HG02885 (cell line): Measurements from ENCODE around the gene AK3.

Experiments
- ATAC-seq: cut with Tn5 transposase; IDR thresholded peaks from one replicate; pipeline ENCODE4 v1.9.1; 2021; ENCODE audit warnings: mild to moderate bottlenecking; ENCODE audit not compliant: unreplicated experiment, poor library complexity

Gene AK3

DNA sequence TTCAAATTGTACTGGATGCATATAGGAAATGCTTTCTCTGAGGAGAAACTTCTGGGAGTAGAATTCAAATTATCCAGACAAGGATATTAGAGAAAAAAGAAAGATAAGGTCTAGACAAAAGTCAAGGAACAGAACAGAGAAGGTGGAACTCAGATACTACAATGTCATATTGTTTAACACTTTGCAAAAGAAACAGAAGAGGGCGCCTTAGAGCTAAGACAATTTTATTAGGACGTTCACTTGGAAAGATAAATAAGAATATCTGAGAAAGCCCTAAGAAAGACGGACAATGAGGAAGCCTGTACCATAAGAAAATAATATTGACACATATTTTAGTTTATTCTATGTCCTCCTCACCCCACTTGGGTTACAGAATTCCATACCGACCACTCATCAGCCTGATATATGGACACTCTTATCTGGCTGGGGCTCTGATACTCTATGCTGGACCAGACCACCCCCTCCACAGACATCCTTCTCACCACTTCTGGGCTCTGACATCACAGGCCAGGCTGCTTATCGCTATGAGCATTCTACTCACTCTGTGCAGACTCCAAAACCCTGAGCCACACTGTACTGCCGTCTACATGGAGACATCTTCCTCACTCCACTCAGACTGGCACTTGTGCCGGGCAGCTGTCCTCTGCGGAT is 9.1 kb upstream of the AK3 start:
- ATAC-seq = no peak

DNA sequence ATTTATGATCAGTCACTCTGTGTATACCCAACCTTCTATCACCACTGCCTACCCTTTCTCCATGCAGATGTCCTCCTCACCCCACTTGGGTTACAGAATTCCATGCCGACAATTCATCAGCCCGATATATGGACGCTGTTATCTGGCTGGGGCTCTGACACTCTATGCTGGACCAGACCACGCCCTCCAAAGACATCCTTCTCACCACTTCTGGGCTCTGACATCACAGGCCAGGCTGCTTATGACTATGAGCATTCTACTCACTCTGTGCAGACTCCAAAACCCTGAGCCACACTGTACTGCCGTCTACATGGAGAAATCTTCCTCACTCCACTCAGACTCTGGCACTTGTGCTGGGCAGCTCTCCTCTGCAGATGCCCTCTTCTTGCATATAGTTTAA is 7.6 kb upstream of the AK3 start:
- ATAC-seq = no peak

DNA sequence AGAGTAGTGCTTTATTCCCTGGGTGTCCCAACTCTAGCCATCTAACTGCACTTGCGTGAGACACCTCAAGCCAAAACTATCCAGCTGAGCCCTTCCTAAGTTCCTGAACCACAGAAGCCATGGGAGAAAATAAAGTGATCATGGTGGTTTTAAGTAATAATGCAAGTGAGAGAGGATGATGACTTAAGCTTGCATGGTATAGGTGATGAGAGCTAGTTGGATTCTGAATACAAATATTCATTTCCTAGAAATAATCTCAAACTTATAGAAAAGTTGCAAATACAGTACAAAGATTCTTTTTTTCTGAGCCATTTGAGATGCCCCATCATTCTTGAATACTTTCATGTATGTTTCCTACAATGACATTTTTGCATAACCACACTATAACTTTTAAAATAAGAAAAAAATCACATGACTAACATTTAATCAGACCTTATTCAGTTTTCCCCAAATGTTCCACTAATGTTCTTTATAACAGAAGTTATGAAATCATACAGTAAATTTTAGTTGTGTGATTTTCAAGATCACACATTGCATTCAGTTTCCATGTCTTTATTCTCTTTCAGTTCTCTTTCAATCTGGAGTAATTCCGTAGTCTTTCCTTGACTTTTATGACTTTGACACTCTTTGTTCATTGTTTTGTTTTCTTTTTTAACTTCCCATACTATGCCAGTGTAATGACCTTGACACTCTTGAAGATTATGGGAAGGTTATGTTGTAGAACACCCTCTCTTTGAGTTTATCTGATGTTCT is 5.5 kb upstream of the AK3 start:
- no peak for ATAC-seq

DNA sequence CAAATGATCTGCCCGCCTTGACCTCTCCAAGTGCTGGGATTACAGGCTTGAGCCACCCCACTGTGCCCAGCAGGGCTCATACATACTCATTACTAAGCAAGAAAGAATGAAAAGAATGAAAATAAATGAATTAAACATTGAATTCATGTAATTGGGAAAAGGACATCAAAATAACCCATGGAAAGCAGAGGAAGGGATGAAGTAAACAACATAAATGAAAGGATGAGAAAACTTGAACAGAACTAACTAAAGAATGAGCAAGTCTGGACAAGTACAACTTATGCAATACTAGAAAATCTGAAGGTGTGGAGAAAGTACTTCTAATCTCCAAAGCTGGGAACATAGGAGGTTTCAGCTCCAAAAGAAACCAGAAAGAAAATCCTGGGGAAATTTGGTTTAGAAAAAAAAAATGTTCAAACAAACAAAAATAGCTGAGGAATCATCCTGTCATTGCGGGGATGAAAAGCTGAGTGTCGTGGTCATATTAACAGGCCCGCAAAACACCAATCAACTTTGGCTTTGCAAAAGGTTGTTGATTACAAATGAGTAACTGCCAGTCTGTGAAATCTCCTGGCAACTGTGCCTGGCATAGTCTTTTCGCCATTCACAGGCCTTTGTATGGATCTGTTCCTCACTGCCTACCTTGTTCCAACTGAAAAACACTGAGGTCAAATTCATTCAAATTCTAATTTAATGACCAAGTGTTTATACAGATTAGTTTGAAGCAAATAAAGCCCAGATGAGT is 2.3 kb upstream of the AK3 start:
- ATAC-seq = no peak

DNA sequence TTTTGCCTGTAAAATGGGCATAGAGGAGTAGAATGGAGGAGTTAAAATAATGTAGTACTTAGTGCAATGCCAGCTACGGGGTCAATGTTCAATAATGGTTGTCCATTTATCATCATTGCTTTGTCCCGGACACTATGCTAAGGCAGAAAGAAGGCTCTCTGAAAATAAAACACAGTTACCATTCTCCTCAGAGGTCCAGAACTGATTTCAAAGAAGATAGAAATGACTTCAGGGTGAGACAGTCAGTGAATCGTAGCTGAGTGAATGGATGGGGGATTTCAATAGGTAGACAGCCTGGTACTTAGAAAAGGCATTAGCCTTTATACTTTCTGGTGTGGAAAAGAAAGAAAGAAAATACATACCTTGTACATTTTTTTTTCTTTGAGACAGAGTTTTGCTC is 1.2 kb upstream of the AK3 start:
- ATAC-seq = no peak

DNA sequence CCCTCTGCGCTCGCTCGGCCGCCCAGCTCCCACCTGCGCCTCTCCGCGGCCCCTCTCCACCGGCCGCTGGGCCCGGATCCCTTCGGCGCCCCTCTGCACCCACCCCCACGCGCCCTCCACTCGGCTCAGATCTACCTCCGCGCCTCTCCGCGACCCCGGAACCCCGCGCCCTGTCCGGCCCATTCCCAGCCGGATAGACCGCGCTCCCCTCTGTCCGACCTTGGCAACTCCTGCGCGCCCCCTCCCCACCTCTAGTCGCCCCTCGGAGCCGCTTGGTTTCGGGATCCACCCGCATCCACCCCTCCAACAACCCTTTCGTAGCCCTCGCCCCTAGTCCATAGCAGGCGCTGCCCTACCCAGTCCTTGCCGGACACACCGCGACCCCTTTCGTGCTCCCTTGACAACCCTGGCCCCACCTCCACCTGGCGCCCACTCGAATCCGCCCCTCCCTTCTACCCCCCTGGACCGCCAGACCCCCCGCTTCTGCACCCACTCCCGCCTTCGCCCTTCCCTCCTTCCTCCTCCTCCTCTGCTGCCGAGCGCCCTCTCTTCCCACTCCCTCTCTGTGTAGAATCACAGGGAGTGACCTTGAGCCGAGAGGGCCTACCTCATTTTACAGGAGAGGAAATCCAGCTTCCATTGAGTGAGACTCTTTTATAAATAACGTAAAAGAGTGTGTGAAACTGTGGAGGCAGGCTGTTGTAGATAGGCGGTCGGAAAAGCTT is 525 bp upstream of the AK3 start:
- no peak for ATAC-seq

DNA sequence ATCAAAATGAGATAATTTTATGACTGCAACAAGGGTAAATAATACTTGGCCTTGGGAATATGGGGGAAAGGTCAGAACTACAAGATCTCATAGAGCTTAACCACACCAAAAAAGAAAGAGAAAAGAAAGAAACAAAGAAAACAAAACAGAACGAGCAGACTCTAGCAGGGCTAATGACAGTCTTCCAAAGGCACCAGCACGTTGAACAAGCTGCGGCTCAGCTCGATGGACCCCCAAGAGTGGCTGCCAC is 689 bp downstream of the AK3 start:
- no peak for ATAC-seq

DNA sequence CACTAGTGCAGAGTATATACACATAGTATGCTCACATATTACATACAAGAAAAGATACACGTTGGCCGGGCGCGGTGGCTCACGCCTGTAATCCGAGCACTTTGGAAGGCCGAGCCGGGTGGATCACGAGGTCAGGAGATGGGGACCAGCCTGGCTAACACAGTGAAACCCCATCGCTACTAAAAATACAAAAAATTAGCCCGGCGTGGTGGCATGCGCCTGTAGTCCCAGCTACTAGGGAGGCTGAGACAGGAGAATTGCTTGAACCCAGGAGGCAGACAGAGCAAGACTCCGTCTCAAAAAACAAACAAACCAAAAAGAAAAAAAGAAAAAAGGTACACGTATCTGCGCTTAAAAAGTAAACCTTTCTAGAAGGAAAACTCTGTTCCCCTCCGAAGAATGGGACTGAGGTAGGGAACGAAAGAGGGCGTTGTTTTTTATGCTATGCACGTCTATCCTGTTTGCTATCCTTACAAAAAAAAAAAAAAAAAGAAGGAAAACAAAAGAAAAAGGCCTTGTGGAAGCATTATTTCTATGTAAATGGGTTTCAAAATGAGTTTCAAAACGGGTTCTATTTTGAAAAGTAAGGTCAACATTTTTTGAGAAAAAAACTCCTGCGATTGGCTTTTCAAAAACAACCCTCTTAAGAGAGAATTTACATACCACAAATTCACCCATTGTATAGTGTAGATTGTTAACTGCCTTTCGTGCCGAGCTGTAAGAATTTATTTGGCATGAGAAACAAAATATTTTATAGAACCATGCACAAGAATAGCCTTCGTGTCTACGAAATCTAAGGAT is 1.2 kb downstream of the AK3 start:
- no peak for ATAC-seq

DNA sequence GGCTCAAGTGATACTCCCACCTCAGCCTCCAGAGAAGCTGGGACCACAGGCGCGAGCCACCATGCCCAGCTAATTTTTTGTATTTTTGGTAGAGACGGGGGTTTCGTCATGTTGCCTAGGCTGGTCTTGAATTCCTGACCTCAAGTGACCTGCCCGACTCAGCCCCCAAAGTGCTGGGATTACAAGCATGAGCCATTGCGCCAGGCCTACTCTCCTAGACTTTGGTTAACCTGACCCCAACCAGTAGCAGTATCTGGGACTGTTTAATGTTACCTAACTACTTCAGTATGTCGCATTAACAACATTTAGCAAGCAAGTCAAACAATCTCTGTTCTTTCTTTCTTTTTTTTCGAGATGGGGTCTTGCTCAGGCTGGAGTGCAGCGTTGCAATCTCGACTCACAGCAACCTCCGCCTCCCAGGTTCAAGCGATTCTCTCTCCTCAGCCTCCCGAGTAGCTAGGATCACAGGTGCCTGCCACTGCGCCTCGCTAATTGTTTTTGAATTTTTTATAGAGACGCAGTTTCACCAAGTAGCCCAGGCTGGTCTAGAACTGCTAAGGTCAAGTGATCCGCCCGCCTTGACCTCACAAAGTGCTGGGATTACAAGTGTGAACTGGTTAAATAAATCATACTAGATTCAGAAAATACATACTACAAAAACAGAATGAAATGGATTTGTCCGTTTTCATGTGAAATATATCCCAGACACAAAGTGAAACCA is 2.0 kb downstream of the AK3 start:
- no peak for ATAC-seq

DNA sequence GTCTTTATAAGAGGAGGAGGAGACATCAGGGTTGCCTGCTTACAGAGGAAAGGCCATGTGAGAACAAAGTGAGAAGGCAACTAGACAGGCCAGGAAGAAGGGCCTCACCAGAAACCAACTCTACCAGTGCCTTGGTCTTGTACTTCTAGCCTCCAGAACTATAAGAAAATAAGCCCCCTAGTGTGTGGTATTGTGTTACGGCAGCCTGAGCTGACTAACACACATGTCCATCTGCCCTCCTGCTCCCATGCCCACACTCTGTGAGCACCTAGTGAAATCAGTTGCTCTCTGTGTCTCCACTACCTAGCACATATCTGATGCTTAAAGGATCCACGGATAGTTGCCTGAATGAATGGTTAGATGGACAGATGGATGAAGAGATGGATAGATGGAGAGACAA is 6.9 kb downstream of the AK3 start:
- no peak for ATAC-seq

DNA sequence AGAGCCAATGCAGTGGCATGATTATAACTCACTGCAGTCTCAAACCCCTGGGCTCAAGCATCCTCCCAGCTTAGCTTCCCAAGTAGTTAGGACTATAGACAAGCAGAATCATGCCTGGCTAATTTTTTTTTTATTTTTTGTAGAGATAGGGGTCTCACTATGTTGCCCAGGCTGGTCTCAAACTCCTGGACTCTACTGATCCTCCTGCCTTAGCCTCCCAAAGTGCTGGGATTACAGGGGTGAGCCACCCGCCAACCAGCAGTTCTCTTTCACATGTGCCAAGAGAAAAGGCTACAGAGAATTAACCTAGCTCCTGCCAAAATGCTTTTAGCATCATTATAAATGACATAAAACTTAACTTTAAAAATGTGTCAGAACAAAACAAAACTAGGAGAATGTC is 8.1 kb downstream of the AK3 start:
- ATAC-seq = no peak

DNA sequence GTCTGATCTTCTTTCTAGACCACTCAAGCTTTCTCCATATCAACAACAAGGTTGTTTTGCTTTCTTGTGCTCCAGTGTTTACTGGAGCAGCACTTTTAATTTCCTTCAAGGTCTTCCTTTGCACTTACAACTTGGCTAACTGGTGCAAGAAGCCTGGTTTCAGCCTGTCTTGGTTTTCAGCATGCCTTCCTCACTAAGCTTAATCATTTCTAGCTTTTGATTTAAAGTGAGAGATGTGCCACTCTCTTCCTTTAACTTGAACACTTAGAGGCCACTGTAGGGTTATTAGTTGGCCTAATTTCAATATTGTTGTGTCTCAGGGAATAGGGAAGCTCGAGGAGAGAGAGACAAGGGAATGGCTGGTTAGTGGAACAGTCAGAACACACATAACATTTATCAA is 13.4 kb downstream of the AK3 start:
- ATAC-seq = no peak

DNA sequence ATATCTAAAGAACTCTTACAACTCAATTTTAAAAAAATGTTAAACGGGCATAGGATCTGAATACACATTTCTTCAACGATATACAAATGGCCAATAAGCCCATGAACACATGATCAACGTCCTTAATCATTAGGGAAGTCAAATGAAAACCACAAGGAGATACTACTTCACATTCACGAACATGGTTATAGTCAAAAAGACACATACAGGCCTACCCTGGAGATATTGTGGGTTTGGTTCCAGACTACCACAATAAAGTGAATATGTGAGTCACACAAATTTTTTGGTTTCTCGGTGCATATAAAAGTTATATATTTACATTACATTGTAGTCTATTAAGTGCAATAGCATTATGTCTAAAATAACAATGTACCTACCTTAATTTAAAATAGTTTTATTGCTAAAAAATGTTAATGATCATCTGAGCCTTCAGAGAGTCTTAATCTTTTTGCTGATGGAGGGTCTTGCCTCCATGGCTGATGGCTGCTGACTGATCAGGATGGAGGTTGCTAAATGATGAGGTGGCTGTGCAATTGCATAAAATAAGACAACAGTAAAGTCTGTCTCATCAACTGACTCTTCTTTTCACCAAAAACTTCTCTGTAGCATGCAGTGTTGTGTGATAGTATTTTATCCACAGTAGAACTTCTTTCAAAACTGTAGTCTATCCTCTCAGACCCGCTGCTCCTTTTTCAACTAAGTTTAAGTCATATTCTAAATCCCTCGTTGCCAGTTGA is 15.1 kb downstream of the AK3 start:
- no peak for ATAC-seq

DNA sequence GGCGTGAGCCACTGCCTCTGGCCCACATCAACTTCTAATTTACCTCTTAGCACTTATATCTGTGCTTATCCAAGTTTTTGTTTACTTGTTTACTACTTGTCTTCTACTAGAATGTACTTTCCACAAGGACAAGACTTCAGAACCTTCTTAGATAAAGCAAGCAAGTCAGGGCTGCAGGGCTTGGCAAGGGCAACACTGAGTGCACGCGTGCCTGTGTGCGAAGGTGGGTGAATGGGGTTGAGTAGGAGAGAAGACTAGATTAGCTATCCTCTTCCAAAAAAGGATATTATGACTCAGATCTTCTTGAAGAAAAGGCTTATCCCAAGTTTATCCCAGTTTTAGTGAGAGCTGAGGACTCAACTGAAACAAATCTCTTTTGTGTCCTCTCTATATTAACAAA is 19.3 kb downstream of the AK3 start:
- no peak for ATAC-seq

DNA sequence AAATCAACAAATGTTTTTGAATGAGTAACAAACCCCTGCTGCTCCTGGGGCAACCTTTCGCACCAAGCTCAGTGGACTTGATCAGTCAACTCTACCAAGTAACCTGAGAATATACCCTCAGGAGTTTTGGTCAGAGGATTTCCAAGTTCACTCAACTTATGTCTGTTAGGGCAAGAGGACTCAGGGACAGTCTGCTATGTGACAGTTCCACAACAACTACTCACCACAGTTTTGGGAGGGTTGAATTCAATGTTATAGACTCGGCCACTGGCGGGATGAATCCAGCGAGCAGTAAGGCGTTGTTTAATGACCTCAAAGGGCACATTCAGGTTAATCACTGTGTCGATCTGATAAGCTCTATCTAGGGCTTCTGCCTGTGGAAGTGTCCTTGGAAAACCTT is 22.1 kb downstream of the AK3 start:
- ATAC-seq = no peak

DNA sequence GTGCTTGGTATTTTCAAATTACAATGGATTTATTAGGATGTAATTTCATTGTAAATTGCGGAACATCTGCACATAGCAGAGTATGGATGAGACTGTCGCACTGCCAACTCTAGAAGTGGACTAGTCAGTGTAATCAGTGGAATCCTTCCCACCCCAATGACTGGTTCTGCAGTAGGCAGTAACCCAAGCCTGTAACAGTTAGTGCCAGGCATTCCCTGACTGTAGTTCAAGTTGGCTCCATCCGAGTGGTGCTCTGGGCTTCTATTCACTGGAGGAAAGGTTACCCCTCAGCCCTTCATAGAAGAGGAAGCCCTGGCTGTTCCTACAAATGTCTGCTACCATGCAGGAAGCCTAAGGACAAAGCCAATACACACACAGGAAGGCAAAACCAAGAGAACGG is 23.2 kb downstream of the AK3 start:
- ATAC-seq = no peak

DNA sequence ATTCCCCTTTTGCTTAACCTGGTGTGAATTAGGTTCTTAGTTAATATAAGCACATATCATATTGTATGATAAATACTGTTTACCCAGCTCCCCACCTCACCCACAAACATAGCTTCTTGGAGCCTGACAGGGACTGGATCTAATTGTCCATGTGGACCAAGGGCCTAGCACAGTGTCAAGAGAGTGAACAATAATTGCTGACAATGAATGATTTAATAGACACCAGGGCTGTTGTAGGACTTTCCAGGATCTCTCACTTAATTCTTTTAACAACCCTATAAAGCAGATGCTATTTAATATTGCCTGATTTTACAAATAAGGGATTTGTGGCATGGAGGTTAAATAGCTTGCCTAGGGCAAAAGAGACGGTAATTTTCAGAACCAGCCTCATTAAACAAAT is 24.8 kb downstream of the AK3 start:
- no peak for ATAC-seq

DNA sequence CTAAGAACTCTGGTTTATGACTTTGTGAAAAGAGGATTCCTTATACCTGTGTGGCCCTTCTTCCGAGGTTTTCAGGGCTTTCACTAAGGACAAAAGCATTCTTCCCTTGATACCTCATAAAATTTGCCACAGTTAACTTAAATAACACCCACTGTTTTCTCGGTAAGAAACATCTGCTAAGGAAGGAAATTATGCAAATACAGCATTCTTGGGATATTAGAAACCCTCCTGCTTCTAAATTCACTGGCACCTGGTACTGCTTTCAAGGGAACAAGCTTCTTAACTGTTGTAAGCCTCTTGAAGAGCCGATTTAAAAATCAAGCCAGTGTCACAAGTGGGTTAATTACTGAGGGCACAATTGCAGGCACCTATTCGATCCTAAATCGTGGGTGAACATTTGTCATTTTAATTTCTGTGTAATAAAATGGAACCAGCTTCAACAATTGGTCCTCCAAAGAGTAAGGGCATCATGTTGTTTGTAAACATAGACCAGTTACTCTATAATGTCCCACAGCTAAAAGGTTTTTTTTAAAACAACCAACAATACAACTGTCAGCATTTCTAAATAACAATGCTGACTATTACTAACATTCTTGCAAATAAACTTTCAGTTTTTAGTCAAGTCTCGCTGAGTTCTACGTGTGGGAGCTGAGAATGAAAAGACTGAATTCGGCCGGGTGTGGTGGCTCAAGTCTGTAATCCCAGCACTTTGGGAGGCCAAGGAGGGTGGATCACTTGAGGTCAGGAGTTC is 26.6 kb downstream of the AK3 start:
- ATAC-seq = no peak

DNA sequence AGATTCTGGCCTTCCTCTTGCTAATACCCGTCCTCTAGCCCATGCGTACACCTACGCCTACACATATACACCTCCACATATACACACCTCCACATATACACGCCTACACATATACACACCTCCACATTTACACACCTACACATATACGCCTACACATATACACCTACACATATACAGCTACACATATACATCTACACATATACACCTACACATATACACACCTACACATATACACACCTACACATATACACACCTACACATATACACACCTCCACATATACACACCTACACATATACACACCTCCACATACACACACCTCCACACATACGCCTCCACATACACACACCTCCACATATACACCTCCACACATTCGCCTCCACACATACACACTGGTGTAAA is 27.2 kb downstream of the AK3 start:
- ATAC-seq = no peak
